Measurements from ENCODE around the gene IRF2. TPM values are rescaled to one million over a fixed set of nuclear protein-coding genes. Genes with fewer than 3 reads are reported as not detected.
"Not testable (repeated sequence)": the region's sequence is repeated elsewhere in the genome, so short reads cannot be mapped to it uniquely, and the experiment has no call there.

Gene IRF2
- total and polyA plus RNA-seq, 12 donors, result 9.3 to 41.4 (median 28.6) TPM

DNA sequence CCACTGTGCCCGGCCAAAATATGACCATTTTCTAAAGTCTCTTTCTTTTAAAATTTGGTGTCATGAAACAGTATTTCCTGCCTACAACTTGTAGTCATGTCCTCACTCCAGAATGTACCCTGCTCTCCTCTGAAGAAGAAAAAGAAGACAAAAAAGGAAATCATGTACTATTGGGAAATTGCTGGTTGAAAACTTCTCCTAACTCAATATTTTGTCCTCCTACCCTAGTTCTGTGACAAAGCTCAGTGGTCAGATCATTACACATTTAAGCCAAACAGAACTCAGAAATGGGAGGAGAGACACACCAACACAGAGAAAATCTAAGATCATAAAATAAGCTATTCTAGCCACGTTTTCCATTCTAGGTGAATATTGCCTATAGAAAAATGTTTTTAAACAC lies 127.7 kb downstream of the IRF2 start:
- Histone ChIP-seq H3K4me1 (peaks cover 10 to 81% (median 54%) of the 10 kb centered on the region in 9 donors), H3K27ac (peak overlapping the region in 9 of 10 donors; percentile 73 to 95 (median 84)), H3K36me3 (no peaks in the 10 kb centered on the region), H3K27me3 (no peaks in the 10 kb centered on the region), H3K4me3 (no peak overlapping the region), H3K9me3 (peaks cover 0 to 4% (median 0%) of the 10 kb centered on the region in 11 donors)
- DNase-seq, result no peak
- intact Hi-C loops (cut with DNase I), result loop anchor here in 6 of 10 donors (5.0 to 10.0 kb wide), 5 partner anchors 36 to 191 kb away; partner anchors contain the start of gene IRF2 (in 3 of the 6)
- TF ChIP-seq, protein P1, sequence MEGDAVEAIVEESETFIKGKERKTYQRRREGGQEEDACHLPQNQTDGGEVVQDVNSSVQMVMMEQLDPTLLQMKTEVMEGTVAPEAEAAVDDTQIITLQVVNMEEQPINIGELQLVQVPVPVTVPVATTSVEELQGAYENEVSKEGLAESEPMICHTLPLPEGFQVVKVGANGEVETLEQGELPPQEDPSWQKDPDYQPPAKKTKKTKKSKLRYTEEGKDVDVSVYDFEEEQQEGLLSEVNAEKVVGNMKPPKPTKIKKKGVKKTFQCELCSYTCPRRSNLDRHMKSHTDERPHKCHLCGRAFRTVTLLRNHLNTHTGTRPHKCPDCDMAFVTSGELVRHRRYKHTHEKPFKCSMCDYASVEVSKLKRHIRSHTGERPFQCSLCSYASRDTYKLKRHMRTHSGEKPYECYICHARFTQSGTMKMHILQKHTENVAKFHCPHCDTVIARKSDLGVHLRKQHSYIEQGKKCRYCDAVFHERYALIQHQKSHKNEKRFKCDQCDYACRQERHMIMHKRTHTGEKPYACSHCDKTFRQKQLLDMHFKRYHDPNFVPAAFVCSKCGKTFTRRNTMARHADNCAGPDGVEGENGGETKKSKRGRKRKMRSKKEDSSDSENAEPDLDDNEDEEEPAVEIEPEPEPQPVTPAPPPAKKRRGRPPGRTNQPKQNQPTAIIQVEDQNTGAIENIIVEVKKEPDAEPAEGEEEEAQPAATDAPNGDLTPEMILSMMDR (IDR thresholded peaks at IDR 0.05), result no peak
- ATAC-seq, result no peak
- WGBS, 2 donors, result 84 to 93% methylated on average over 2 of the region's 2 CpGs

DNA sequence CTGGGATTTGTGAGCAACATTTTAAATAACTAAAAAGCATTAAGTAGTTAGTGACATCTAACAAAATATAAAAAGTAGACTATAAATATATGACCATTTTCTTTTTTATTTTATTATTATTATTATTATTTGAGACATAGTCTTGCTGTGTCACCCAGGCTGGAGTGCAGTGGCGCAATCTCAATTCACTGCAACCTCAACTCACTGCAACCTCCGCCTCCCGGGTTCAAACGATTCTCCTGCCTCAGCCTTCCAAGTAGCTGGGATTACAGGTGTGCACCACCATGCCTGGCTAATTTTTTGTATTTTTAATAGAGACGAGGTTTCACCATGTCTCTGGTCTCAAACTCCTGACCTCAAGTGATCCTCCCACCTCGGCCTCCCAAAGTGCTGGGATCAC lies 128.1 kb downstream of the IRF2 start:
- H3K9me3 ChIP-seq, H3K36me3 ChIP-seq, DNase-seq, H3K27me3 ChIP-seq, ATAC-seq, H3K4me3 ChIP-seq: not testable (repeated sequence)
- Histone ChIP-seq H3K27ac (peak overlapping the region in 9 of 10 donors; percentile 73 to 95 (median 84)), H3K4me1 (peaks cover 10 to 81% (median 54%) of the 10 kb centered on the region in 9 donors)
- intact Hi-C loops (cut with DNase I), result loop anchor here in 6 of 10 donors (5.0 to 10.0 kb wide), 5 partner anchors 36 to 191 kb away; partner anchors contain the start of gene IRF2 (in 3 of the 6)
- WGBS, 2 donors, result 95 to 99% methylated on average over 6 of the region's 6 CpGs

DNA sequence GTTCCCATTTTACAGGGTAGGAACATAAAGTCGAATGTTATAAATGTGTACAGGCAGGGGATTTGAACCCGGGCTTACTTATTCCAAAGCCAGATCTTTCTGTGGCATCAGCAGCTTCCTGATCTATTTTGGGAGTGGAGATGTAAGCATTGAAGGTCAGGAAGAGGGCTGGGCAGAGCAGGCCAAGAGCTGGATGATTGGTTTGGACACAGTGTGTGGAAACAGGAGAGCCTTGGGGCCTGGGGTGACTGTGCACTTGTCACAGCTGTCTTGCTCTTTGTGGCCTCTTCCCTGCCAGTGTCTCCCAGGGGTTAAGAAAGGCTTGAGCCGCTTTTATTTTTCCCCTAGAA lies 128.8 kb downstream of the IRF2 start:
- H3K27ac ChIP-seq, result peak overlapping the region; percentile 65 to 95 (median 82)
- H3K4me3 ChIP-seq, result no peak overlapping the region
- no peaks in the 10 kb centered on the region for H3K36me3 ChIP-seq
- ATAC-seq (peak; percentile 32 to 80 (median 64)), DNase-seq (peak; percentile 54 to 56)
- H3K27me3 ChIP-seq, result no peaks in the 10 kb centered on the region
- intact Hi-C loops (cut with DNase I), result loop anchor here in 6 of 10 donors (2.0 to 10.0 kb wide), 6 partner anchors 37 to 192 kb away; partner anchors contain the start of gene IRF2 (in 3 of the 6)
- TF ChIP-seq, protein P1 (IDR thresholded peaks at IDR 0.05), result no peak
- 32 to 51% methylated on average over 3 of the region's 3 CpGs for WGBS, 2 donors
- H3K4me1 ChIP-seq, result peaks cover 10 to 81% (median 54%) of the 10 kb centered on the region in 9 donors
- H3K9me3 ChIP-seq, result no peaks in the 10 kb centered on the region

DNA sequence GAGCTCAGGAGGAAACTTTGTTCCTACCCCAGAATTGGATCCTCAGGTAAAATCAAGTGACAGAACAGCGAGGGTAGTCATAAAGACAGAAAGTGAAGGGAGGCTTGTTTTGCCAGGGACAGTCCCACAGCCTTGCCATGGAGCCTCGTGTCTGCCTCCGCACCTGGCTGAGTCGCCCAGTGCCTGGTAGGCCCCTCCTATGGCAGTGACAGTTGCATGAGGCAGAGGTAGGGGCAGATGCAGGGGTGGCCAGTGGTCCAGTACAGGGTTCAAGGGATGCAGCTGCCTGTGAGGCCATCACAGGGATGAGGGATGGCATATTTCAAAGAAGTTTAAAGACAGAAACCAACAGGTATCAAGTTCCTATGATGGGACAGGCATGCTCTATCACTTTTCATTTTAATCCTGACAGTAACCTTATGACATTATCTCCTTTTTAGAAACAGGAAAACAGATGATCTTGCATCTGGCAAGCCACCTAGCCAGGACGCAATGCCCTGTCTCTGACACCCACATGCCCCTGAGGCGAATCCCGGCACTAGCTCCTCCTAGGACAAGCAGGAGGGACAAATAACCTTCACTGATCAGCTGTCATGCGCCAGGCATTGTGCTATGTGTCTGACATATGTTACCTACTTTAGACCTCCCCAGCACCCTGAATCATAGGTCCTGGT lies 129.3 kb downstream of the IRF2 start:
- H3K27me3 ChIP-seq, result no peaks in the 10 kb centered on the region
- H3K36me3 ChIP-seq, result no peaks in the 10 kb centered on the region
- H3K27ac ChIP-seq, result peak overlapping the region in 9 of 10 donors; percentile 73 to 95 (median 84)
- ATAC-seq, result peak in 1 of 8 donors; percentile 0
- no peaks in the 10 kb centered on the region for H3K9me3 ChIP-seq
- H3K4me1 ChIP-seq, result peaks cover 10 to 79% (median 54%) of the 10 kb centered on the region in 9 donors
- DNase-seq, result no peak
- 73 to 77% methylated on average over 8 of the region's 8 CpGs for WGBS, 2 donors
- TF ChIP-seq, protein P1 (IDR thresholded peaks at IDR 0.05), result no peak
- H3K4me3 ChIP-seq, result no peak overlapping the region
- intact Hi-C loops (cut with DNase I), result loop anchor here in 7 of 10 donors (2.0 to 10.0 kb wide), 7 partner anchors 37 to 192 kb away; partner anchors contain the start of gene IRF2 (in 4 of the 7)
